Measurements from ENCODE around the gene MRPL55.

- TF ChIP-seq CTCF (IDR thresholded peaks at IDR 0.05) (no peak), POLR2A (IDR thresholded peaks at IDR 0.05) (no peak)
These were observed 14.4 kb upstream of the MRPL55 start for GRCh38 chr1:228123505-228123904.

Data from Peyer's patch (tissue), 4 donors.